H1 (cell line): ENCODE results near the gene THBS3. TPM values are rescaled to one million over a fixed set of nuclear protein-coding genes. Genes with fewer than 3 reads are reported as not detected.
A peak's percentile ranks its signal among the peaks of the same experiment; 100 is the strongest.

Experiments
- CTBP2 ChIP-seq: IDR thresholded peaks from 2 replicates; pipeline ENCODE4 v1.7.0; 2011; ENCODE audit warnings: borderline replicate concordance, mild to moderate bottlenecking, moderate library complexity, mixed read lengths, low read length; ENCODE audit not compliant: insufficient read depth, insufficient read length
- E2F6 ChIP-seq: IDR thresholded peaks from 2 replicates; pipeline ENCODE4 v1.6.1; 2012; ENCODE audit warnings: inconsistent platforms
- EGR1 ChIP-seq: IDR thresholded peaks from 2 replicates; pipeline ENCODE4 v1.6.1; 2011; ENCODE audit warnings: low read depth, low read length, borderline replicate concordance
- GABPA ChIP-seq: IDR thresholded peaks from 2 replicates; pipeline ENCODE4 v1.6.1; 2011; ENCODE audit warnings: mild to moderate bottlenecking, low read length, moderate library complexity, borderline replicate concordance; ENCODE audit not compliant: insufficient read depth
- SP2 ChIP-seq: IDR thresholded peaks from 2 replicates; pipeline ENCODE4 v1.6.1; 2012; ENCODE audit warnings: mild to moderate bottlenecking, low read length, inconsistent platforms
- TAF1 ChIP-seq: IDR thresholded peaks from 2 replicates; pipeline ENCODE4 v1.6.1; 2011; ENCODE audit warnings: mild to moderate bottlenecking, low read depth, low read length
- TBP ChIP-seq: IDR thresholded peaks from 2 replicates; pipeline ENCODE4 v1.6.1; 2011; ENCODE audit warnings: low read depth, low read length, improper control_type of control experiment
- TCF12 ChIP-seq: IDR thresholded peaks from 2 replicates; pipeline ENCODE4 v1.6.1; 2011; ENCODE audit warnings: low read depth, mild to moderate bottlenecking, low read length
- YY1 ChIP-seq: IDR thresholded peaks from 2 replicates; pipeline ENCODE4 v1.6.1; 2011; ENCODE audit warnings: low read depth, mild to moderate bottlenecking, low read length
- polyA plus RNA-seq, 7 experiments: library from polyadenylated mRNA; depleted of rRNA in 3 of 7; stranded (reverse) in 5 of 7; unstranded in 2 of 7; fragments of >200 nt in 5 of 7; fragments of 200-250 nt in 2 of 7; gene quantifications; 1 replicate in 5 of 7; 2 replicates in 1 of 7; 4 replicates in 1 of 7; pipeline versions ENCODE4 v1.2.1 to v1.2.3, GENCODE V29; 2011 to 2013; ENCODE audit warnings: missing spikeins in 2 of 7, mixed read lengths in 2 of 7
- total RNA-seq: library from RNA; stranded (reverse); fragmentation: NEBNext Ultra II Directional; extraction: Animal tissue kit (Norgen Biotek cat#: 25700); gene quantifications from 2 replicates; pipeline ENCODE4 v1.2.1, GENCODE V29; 2021
- TF ChIP-seq, protein P1 (sequence below): IDR thresholded peaks from 2 replicates; pipeline ENCODE4 v1.6.1; 2011; ENCODE audit warnings: low read depth, mild to moderate bottlenecking, low read length; ENCODE audit not compliant: insufficient read depth
- TF ChIP-seq, protein P2 (sequence below), 3 experiments: IDR thresholded peaks; 1 replicate in 2 of 3; 2 replicates in 1 of 3; pipeline versions ENCODE4 v1.5.1 to v1.6.1; 2011; ENCODE audit warnings: low read length in 3 of 3, mild to moderate bottlenecking in 3 of 3, inconsistent platforms in 2 of 3, low read depth in 1 of 3, moderate library complexity in 1 of 3; ENCODE audit not compliant: insufficient read depth in 1 of 3; ENCODE audit errors: control extremely low read depth in 1 of 3
- TF ChIP-seq, protein P3 (sequence below): IDR thresholded peaks from 2 replicates; pipeline ENCODE4 v1.6.1; 2011; ENCODE audit warnings: low read length, improper control_type of control experiment

The THBS3 gene
- total and polyA plus RNA-seq, 2 of the 8 experiments (the other 6 are each of a cell fraction or from before 2014, with no cell fraction given), result 3.0 to 3.5 TPM

GRCh38 chr1:155244368-155245162 lies 36.9 kb upstream of the THBS3 start (continued):
- TF ChIP-seq, protein P1, sequence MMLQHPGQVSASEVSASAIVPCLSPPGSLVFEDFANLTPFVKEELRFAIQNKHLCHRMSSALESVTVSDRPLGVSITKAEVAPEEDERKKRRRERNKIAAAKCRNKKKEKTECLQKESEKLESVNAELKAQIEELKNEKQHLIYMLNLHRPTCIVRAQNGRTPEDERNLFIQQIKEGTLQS, result no peak
- no peak for TF ChIP-seq GABPA
- TF ChIP-seq TCF12, result 0 out of 2 replicates have a peak, but pooled peaks have one; percentile 82
- 0 out of 2 replicates have a peak, but pooled peaks have one; percentile 64 for TF ChIP-seq YY1
- TF ChIP-seq TAF1, result peak; percentile 80
- TF ChIP-seq CTBP2, result peak; percentile 65
- TF ChIP-seq, protein P2, sequence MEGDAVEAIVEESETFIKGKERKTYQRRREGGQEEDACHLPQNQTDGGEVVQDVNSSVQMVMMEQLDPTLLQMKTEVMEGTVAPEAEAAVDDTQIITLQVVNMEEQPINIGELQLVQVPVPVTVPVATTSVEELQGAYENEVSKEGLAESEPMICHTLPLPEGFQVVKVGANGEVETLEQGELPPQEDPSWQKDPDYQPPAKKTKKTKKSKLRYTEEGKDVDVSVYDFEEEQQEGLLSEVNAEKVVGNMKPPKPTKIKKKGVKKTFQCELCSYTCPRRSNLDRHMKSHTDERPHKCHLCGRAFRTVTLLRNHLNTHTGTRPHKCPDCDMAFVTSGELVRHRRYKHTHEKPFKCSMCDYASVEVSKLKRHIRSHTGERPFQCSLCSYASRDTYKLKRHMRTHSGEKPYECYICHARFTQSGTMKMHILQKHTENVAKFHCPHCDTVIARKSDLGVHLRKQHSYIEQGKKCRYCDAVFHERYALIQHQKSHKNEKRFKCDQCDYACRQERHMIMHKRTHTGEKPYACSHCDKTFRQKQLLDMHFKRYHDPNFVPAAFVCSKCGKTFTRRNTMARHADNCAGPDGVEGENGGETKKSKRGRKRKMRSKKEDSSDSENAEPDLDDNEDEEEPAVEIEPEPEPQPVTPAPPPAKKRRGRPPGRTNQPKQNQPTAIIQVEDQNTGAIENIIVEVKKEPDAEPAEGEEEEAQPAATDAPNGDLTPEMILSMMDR (IDR thresholded peaks at IDR 0.05; ENCODE audit: control extremely low read depth in 1 of 3, insufficient read depth in 1 of 3, low read depth in 1 of 3, low read length in 3 of 3), result peak in 2 of 3 experiments; percentile 20 to 21; a peak in 2 of 4 replicates
- TF ChIP-seq EGR1, result 0 out of 2 replicates have a peak, but pooled peaks have one; percentile 31
- peak; percentile 78 for TF ChIP-seq TBP
- TF ChIP-seq, protein P3, sequence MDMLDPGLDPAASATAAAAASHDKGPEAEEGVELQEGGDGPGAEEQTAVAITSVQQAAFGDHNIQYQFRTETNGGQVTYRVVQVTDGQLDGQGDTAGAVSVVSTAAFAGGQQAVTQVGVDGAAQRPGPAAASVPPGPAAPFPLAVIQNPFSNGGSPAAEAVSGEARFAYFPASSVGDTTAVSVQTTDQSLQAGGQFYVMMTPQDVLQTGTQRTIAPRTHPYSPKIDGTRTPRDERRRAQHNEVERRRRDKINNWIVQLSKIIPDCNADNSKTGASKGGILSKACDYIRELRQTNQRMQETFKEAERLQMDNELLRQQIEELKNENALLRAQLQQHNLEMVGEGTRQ, result no peak
- TF ChIP-seq E2F6, result peak; percentile 94
- TF ChIP-seq SP2, result 0 out of 2 replicates have a peak, but pooled peaks have one; percentile 12
